GM21381 (cell line): Measurements from ENCODE around the gene XAGE2.
"Not testable (repeated sequence)": the region's sequence is repeated elsewhere in the genome, so short reads cannot be mapped to it uniquely, and the experiment has no call there.

ENCODE experiments used
- ATAC-seq: cut with Tn5 transposase; IDR thresholded peaks from one replicate; pipeline ENCODE4 v1.9.1; 2021; ENCODE audit warnings: mild to moderate bottlenecking, moderate library complexity; ENCODE audit not compliant: unreplicated experiment

The XAGE2 gene, protein sequence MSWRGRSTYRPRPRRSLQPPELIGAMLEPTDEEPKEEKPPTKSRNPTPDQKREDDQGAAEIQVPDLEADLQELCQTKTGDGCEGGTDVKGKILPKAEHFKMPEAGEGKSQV

GRCh38 chrX:52368368-52369055, at the start of gene XAGE2:
TSS of gene XAGE2 (plus strand) at chrX:52369021. CDS start at chrX:52370015, 994 bp downstream.
- no peak for ATAC-seq

DNA sequence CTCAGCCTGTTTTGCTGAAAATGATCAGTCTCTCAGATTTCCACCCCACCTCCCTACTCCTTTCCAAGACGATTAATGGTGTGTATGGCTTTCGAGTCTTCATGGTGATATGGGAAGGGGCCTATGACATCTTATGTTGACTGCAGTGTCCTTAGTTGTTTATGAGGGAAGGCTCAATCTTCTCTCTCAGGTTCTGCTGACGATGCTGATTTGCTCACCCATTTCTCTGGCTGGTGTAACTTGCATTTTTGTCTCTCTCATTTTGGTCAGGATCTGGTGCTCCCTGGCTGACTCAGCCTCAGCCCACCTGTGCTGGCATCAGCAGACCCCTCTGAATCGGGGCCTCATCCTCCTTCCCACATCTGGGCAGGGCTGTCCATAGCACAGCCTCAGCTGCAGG, 31.4 kb upstream of the XAGE2 start:
- ATAC-seq: no peak

GRCh38 chrX:52341493-52341892, 27.3 kb upstream of the XAGE2 start:
- ATAC-seq: no peak

GRCh38 chrX:52343131-52343530, 25.7 kb upstream of the XAGE2 start:
- ATAC-seq: not testable (repeated sequence)

DNA sequence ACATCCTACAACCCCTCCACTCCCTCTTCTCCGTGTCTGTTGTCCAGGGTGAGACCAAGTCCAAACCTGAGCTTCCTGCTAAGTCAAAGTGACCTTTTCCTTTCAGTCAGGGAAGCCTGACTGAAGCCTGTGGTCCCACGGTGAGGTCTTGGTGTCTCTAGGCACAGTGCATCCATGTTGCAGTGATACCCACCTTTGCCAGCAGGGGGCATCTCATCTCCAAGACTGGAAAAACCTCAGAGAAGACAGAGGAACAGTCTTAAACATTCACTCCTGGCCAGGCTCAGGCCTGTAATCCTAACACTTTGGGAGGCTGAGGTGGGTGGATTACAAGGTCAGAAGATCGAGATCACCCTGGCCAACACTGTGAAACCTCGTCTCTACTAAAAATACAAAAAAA, 23.4 kb upstream of the XAGE2 start:
- ATAC-seq: not testable (repeated sequence)

DNA sequence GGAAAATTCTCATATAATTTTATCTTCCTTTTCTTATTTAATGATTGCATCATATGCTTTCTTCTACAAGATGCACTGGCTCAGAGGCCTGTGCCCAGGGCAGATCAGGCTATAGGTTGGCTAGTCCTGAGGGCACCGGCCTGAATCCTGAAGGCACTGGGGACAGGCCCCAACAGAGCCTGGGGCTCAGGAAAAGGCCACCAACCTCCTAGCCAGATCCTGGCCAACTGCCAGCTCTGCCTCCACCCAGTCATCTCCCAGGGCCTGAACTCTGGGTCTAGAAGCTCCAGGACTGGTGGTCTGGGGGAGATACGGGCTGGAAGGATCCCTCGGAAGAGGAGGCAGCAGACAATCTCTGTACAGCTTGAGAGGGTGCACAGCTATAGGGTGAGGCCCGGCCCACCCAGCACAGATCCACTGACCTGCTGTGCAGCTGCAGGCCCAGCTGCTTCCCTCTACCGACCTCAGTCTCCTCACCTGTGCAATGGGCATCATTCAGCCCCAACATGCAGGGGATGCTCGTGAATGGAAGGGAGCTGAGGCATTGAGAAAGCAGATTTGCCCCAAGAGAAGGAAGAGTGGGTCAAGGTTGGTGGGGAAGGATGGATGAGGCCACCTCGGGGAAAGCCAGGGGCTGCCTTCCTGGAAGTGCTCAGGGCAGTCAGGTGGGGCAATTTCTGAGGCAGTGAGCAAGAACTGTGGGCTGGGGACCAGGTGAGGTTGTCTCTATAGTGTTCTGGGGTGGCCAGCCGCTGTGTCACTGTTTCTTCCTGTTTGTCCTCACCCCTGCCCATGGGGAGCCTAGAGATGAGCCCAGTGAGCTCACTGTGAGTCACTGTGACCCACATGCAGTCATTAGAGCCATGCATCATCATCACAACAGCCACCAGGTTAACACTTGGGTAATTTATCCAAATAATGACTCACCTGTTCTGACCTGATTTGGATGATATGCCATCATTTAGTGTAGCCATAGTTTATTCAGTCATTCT, 22.4 kb upstream of the XAGE2 start:
- ATAC-seq: no peak

DNA sequence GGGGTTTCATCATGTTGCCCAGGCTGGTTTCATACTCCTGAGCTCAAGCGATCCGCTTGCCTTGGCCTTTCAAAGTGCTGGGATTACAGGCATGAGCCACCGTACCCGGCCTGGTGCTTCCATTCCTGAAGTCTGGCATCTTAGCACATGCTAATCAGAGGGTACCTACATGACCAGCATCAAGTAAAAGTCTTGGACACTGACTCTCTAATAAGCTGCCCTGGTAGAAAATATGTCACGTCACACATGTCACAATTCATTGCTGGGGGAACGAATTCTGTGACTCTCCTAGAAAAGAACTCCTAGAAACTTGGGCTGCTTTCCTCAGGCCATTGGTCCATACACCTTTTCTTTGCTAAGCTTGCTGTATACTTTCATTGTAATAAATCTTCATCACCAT, 19.1 kb upstream of the XAGE2 start:
- no peak for ATAC-seq

DNA sequence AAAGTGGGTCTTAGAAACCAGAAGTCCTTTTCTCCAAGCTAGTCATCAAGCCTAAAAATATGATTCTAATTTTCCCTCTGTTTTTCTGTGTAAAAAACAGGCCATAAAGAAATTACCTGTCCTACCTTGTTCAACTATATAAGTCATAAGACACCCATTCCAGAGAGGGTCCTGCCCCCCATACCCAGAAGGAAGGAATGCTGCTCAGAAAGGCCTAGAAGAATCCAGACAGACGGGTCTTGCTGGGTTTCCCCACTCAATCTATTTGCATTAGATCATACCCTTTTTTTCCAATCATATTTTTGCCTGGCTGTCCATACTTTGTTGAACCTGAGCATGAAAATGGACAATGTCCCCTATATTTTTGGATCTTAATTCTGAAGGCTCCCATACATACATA, 16.3 kb upstream of the XAGE2 start:
- no peak for ATAC-seq

- no peak for ATAC-seq
These were observed 15.0 kb upstream of the XAGE2 start for GRCh38 chrX:52353838-52354237.

DNA sequence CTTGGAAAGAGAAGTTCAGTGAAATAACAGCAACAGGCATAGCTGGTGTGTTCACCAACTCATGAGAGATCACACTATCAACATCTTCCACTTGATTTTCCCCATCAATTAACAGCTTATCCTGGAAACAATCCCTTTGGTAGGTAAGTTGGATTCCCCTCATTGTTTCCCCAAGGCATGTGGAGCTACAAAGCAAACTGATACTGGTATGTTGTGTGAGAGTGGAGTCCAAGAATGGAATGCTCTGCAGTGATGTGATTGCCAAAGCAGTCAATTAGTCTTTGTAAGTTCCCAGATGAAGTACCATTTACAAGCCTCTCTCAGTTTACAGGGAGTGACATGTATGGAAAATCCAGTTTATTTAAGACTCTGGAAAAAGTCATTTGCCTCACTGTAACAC, 13.7 kb upstream of the XAGE2 start:
- no peak for ATAC-seq

- no peak for ATAC-seq
These were observed 9.1 kb upstream of the XAGE2 start for GRCh38 chrX:52359614-52360232.

- ATAC-seq: no peak
These were observed 6.9 kb upstream of the XAGE2 start for GRCh38 chrX:52361941-52362340.

DNA sequence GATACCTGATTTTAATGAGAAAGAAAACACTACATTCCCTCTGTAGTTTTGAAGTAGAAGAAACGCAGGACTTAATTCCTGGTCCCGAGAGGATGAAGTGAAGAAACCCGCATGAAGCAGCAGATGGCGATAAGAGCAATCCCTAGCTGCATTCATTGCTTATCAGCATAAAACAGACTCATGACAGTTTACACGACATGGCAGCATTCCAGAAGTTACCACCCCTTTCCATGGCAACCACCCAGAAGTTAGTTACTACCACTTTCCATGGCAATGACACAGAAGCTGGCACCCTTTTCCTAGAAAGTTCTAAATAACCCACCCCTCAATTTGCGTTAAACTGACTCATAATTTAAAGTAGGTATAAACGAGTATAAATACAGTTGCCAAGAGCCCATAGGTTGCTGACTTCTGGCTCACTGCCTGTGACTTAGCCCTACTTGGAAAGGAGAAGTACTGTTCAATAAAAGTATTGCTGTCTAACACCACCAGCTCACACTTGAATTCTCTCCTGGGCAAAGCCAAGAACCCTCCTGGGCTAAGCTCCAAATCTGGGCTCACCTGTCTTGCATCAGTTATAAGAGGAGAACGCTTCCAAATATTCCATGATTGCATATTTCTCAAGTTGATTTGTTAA, 5.5 kb upstream of the XAGE2 start:
- no peak for ATAC-seq

DNA sequence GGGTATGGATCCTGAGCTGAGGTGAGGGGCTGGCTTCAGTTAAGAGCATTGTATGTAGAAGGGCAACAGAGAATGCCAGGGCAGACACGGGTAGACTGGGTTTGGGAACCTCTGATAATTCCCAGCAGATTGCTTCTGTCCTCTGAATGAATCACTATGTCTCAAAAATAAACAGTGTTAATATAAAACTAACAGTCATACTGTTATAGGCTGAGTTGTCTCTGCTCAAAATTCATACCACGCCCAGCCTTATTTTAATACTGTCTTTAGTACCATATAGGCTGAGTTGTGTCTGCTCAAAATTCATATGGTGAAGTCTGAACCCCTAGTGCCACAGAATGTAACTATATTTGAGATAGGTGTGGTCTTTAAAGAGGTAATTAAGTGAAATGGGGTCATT, 10.0 kb downstream of the XAGE2 start:
- ATAC-seq: no peak

DNA sequence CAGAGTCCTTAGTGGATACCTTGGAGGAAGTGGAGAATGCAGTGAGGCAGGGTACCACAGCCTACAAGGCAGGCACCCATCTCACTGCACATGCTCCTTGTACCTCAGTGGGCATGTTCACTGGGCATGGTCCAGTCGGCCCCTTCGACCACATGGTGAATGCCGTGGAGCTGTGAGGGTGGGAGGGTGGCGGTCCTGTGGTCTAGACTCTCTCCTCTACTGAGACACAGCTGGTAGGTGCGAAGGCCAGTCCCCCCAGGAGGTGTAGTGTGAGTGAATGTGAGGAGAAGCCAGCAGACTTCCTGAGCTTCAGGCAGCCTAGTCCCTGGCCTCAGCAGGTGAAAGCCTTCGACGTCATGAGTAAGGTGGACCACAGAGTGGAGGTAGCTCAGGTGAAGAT, 12.2 kb downstream of the XAGE2 start:
- ATAC-seq: no peak

GRCh38 chrX:52410439-52411394, 41.9 kb downstream of the XAGE2 start:
- ATAC-seq: no peak

- no peak for ATAC-seq
These were observed 46.5 kb downstream of the XAGE2 start for GRCh38 chrX:52415304-52415703.

DNA sequence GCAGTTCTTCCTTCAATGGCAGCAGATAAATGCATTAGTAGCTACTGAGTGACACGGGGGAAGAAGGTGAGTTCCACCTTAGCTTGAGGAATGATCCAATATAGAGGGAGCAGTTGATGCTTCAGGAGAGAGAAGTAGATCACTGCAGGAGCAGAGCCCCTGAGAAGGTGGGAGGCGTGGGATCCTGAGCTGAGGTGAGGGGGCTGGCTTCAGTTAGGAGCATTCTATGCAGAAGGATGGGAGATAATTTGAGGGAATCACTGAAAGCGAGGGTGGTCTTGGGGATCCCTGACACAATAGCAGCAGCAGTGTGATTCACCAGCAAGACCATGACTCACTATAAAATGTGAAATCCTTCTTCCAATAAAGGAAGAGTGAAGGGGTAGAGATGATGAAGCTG, 48.0 kb downstream of the XAGE2 start:
- ATAC-seq: no peak

- no peak for ATAC-seq
These were observed 52.1 kb downstream of the XAGE2 start for GRCh38 chrX:52420824-52421443.
